LNCAP (cell line): Measurements from ENCODE around the gene PTPN2.

Source experiments
- TF ChIP-seq, protein P1 (sequence below): fragments of 450-650 bp; IDR thresholded peaks from 2 replicates; pipeline ENCODE4 v1.5.1; 2017; ENCODE audit warnings: mild to moderate bottlenecking

Gene PTPN2

GRCh38 chr18:12839057-12839525 lies 44.9 kb downstream of the PTPN2 start:
- TF ChIP-seq, protein P1, sequence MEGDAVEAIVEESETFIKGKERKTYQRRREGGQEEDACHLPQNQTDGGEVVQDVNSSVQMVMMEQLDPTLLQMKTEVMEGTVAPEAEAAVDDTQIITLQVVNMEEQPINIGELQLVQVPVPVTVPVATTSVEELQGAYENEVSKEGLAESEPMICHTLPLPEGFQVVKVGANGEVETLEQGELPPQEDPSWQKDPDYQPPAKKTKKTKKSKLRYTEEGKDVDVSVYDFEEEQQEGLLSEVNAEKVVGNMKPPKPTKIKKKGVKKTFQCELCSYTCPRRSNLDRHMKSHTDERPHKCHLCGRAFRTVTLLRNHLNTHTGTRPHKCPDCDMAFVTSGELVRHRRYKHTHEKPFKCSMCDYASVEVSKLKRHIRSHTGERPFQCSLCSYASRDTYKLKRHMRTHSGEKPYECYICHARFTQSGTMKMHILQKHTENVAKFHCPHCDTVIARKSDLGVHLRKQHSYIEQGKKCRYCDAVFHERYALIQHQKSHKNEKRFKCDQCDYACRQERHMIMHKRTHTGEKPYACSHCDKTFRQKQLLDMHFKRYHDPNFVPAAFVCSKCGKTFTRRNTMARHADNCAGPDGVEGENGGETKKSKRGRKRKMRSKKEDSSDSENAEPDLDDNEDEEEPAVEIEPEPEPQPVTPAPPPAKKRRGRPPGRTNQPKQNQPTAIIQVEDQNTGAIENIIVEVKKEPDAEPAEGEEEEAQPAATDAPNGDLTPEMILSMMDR, result no peak

DNA sequence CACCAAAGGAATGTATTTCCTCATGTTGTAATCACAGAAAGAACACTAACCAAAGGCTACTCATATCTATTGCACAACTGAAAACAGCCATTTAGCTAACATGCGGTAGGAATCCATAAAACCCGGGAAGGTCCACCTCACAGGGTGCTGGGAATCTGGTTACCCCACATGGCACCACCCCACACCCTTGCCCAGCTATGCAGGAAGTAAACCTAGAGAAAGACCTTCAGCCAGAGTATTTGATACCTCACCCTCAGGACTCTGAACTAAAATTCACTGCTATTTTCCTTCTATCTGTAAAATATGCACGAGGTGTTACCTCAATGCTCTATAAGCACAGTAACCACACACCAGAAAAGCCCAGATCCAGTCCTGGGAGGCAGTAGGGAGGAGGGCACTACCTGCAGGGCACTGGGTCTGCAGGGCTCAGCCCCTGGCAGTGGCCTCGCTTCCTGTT lies 45.8 kb downstream of the PTPN2 start:
- TF ChIP-seq, protein P1, result no peak

- TF ChIP-seq, protein P1, result no peak
These were observed 46.3 kb downstream of the PTPN2 start for GRCh38 chr18:12837747-12838146.

- TF ChIP-seq, protein P1, result no peak
These were observed 47.5 kb downstream of the PTPN2 start for GRCh38 chr18:12836551-12836950.

- TF ChIP-seq, protein P1, result no peak
These were observed 55.7 kb downstream of the PTPN2 start for GRCh38 chr18:12828116-12829051.

DNA sequence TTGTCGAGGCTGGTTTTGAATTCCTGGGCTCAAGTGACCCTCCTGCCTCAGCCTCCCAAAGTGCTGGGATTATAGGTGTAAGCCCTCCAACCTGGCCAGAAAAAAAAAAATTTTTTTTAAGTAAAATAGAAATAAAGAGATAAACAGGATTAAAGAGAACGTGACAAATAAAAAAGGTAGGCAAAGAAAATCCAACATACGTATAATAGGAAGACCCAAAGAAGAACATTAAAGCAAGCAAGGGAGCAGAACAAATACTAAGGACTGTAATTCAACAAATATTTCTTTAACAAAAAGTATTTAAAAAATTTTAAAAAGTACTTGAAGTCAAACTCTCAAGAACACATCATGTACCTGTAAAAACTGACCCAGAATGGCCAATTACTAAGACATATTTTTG lies 56.4 kb downstream of the PTPN2 start:
- TF ChIP-seq, protein P1, result no peak

GRCh38 chr18:12825230-12825629 lies 58.8 kb downstream of the PTPN2 start:
- TF ChIP-seq, protein P1, result no peak
